Neural cell (in vitro differentiated cells): ENCODE data around the gene SMOC1.

Experiments used
- EZH2 ChIP-seq: fragments of 200-600, 300-800 bp; shearing (Covaris generic), sonication (generic); IDR thresholded peaks from 2 replicates; pipeline ENCODE4 v1.6.1; 2014; ENCODE audit warnings: antibody characterized with exemption, low read length, borderline replicate concordance, mild to moderate bottlenecking; ENCODE audit not compliant: insufficient read depth, poor library complexity, severe bottlenecking
- POLR2AphosphoS5 ChIP-seq: IDR thresholded peaks from 2 replicates; pipeline ENCODE4 v1.6.1; 2012
- RAD21 ChIP-seq: fragments of 450-650 bp; conservative IDR thresholded peaks from 2 replicates; pipeline ENCODE4 v1.6.1; 2014; ENCODE audit warnings: antibody characterized with exemption, mild to moderate bottlenecking, moderate library complexity
- SMC3 ChIP-seq: fragments of 450-650 bp; conservative IDR thresholded peaks from 2 replicates; pipeline ENCODE4 v1.6.1; 2014; ENCODE audit warnings: antibody characterized with exemption, mild to moderate bottlenecking, moderate library complexity; ENCODE audit not compliant: poor library complexity
- TF ChIP-seq, protein P1 (sequence below): fragments of 450-650 bp; IDR thresholded peaks from 2 replicates; pipeline ENCODE4 v1.5.1; 2014; ENCODE audit warnings: antibody characterized with exemption, mild to moderate bottlenecking, moderate library complexity; ENCODE audit not compliant: poor library complexity, severe bottlenecking
- TF ChIP-seq, protein P2 (sequence below): IDR thresholded peaks from 2 replicates; pipeline ENCODE4 v1.6.1; 2012; ENCODE audit warnings: borderline replicate concordance

DNA sequence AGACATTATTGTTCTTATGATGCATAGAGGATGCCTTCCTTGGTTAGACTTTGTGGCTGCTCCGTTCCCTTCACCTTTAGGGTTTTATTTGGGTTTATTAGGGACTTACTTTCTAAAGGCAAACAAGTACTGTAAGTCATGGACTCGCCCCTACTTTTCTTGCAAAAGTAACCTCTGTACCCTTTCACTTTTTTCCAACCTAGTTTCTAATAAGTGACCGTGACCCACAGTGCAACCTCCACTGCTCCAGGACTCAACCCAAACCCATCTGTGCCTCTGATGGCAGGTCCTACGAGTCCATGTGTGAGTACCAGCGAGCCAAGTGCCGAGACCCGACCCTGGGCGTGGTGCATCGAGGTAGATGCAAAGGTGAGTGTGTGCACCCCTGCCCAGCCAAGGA lies 72.7 kb downstream of the SMOC1 start:
- TF ChIP-seq, protein P1, sequence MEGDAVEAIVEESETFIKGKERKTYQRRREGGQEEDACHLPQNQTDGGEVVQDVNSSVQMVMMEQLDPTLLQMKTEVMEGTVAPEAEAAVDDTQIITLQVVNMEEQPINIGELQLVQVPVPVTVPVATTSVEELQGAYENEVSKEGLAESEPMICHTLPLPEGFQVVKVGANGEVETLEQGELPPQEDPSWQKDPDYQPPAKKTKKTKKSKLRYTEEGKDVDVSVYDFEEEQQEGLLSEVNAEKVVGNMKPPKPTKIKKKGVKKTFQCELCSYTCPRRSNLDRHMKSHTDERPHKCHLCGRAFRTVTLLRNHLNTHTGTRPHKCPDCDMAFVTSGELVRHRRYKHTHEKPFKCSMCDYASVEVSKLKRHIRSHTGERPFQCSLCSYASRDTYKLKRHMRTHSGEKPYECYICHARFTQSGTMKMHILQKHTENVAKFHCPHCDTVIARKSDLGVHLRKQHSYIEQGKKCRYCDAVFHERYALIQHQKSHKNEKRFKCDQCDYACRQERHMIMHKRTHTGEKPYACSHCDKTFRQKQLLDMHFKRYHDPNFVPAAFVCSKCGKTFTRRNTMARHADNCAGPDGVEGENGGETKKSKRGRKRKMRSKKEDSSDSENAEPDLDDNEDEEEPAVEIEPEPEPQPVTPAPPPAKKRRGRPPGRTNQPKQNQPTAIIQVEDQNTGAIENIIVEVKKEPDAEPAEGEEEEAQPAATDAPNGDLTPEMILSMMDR, result no peak
- TF ChIP-seq SMC3 (no peak), RAD21 (no peak), POLR2AphosphoS5 (no peak), EZH2 (no peak)
- TF ChIP-seq, protein P2, sequence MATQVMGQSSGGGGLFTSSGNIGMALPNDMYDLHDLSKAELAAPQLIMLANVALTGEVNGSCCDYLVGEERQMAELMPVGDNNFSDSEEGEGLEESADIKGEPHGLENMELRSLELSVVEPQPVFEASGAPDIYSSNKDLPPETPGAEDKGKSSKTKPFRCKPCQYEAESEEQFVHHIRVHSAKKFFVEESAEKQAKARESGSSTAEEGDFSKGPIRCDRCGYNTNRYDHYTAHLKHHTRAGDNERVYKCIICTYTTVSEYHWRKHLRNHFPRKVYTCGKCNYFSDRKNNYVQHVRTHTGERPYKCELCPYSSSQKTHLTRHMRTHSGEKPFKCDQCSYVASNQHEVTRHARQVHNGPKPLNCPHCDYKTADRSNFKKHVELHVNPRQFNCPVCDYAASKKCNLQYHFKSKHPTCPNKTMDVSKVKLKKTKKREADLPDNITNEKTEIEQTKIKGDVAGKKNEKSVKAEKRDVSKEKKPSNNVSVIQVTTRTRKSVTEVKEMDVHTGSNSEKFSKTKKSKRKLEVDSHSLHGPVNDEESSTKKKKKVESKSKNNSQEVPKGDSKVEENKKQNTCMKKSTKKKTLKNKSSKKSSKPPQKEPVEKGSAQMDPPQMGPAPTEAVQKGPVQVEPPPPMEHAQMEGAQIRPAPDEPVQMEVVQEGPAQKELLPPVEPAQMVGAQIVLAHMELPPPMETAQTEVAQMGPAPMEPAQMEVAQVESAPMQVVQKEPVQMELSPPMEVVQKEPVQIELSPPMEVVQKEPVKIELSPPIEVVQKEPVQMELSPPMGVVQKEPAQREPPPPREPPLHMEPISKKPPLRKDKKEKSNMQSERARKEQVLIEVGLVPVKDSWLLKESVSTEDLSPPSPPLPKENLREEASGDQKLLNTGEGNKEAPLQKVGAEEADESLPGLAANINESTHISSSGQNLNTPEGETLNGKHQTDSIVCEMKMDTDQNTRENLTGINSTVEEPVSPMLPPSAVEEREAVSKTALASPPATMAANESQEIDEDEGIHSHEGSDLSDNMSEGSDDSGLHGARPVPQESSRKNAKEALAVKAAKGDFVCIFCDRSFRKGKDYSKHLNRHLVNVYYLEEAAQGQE, result no peak
